ENCODE results near the gene PLCL2. TPM values are rescaled to one million over a fixed set of nuclear protein-coding genes. Genes with fewer than 3 reads are reported as not detected.

PLCL2 gene
- total and polyA plus RNA-seq, 2 experiments from 2014 or later, result 1.6 to 9.7 TPM

DNA sequence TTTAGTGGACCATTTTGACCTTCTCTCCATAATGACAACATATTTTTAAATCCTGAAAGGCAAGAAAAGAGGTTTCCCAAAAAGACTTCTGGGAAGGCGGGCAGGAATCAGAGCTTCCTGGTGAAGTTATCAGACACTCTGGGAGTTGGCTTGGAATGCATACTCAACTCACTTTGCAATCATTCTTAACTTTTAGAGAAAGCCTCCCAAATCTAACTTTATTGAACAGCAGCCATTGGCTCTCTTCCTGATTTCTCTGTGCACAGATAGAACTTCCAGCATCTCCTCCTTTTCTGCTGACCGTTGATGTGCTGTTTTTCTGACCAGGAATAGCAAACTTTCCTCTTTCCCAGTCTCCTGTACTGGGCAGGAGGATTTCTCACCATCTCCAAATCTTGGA is 44.6 kb downstream of the PLCL2 start (continued):
- TF ChIP-seq, protein P1, sequence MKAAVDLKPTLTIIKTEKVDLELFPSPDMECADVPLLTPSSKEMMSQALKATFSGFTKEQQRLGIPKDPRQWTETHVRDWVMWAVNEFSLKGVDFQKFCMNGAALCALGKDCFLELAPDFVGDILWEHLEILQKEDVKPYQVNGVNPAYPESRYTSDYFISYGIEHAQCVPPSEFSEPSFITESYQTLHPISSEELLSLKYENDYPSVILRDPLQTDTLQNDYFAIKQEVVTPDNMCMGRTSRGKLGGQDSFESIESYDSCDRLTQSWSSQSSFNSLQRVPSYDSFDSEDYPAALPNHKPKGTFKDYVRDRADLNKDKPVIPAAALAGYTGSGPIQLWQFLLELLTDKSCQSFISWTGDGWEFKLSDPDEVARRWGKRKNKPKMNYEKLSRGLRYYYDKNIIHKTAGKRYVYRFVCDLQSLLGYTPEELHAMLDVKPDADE (IDR thresholded peaks at IDR 0.05), result no peak
- no peak for TF ChIP-seq EZH2 (IDR thresholded peaks at IDR 0.05; ENCODE audit: low read depth, unreplicated experiment)

DNA sequence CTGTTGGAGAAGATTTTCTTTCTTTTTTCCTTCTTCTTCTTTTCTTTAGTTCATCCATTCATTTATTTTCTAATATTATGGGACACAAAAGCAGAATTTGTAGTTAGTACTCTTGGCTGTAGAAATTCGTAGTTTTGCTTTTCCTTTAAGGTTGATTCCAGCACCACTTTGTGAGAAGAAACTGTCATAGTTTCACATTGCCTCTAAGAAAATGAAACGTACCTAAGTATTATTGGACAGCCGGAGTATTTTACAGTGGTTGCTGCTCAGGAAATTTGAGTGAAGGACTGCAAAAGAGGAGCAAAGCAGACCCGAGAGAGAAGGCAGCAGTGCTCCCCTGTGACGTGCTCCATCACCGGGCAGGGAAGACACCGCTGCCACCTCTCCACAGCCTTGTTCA is 48.1 kb downstream of the PLCL2 start:
- Mint-ChIP-seq H3K27me3 (ENCODE audit: insufficient read depth, low read depth, poor library complexity) (no peaks in the 10 kb centered on the region), H3K4me3 (no peak overlapping the region), H3K9me3 (no peaks in the 10 kb centered on the region), H3K27ac (no peak overlapping the region), H3K36me3 (ENCODE audit: low read depth) (no peaks in the 10 kb centered on the region), H3K4me1 (peaks cover 19% of the 10 kb centered on the region)
- Histone ChIP-seq H3K36me3 (ENCODE audit: insufficient read depth) (no peaks in the 10 kb centered on the region), H3K79me2 (replicated peaks; ENCODE audit: insufficient read depth) (no peaks in the 10 kb centered on the region), H3K27ac (ENCODE audit: low read depth) (no peak overlapping the region), H2AFZ (no peak overlapping the region), H3K4me2 (no peak overlapping the region), H3K9me2 (ENCODE audit: insufficient read depth) (no peaks in the 10 kb centered on the region), H3F3A (replicated peaks; ENCODE audit: low read depth) (no peaks in the 10 kb centered on the region), H3K4me1 (ENCODE audit: insufficient read depth) (peaks cover 26% of the 10 kb centered on the region; the same call in 1 of the 2 replicates), H4K20me1 (replicated peaks; ENCODE audit: insufficient read depth) (no peaks in the 10 kb centered on the region), H3K27me3 (ENCODE audit: insufficient read depth) (no peaks in the 10 kb centered on the region), H3K4me3 (no peak overlapping the region)
- DNase-seq (ENCODE audit: low spot score), result no peak
- no peak for ATAC-seq
- TF ChIP-seq ZNF331 (CRISPR knock-in tag; IDR thresholded peaks at IDR 0.05; ENCODE audit: low read depth), result no peak
- TF ChIP-seq, protein P2, sequence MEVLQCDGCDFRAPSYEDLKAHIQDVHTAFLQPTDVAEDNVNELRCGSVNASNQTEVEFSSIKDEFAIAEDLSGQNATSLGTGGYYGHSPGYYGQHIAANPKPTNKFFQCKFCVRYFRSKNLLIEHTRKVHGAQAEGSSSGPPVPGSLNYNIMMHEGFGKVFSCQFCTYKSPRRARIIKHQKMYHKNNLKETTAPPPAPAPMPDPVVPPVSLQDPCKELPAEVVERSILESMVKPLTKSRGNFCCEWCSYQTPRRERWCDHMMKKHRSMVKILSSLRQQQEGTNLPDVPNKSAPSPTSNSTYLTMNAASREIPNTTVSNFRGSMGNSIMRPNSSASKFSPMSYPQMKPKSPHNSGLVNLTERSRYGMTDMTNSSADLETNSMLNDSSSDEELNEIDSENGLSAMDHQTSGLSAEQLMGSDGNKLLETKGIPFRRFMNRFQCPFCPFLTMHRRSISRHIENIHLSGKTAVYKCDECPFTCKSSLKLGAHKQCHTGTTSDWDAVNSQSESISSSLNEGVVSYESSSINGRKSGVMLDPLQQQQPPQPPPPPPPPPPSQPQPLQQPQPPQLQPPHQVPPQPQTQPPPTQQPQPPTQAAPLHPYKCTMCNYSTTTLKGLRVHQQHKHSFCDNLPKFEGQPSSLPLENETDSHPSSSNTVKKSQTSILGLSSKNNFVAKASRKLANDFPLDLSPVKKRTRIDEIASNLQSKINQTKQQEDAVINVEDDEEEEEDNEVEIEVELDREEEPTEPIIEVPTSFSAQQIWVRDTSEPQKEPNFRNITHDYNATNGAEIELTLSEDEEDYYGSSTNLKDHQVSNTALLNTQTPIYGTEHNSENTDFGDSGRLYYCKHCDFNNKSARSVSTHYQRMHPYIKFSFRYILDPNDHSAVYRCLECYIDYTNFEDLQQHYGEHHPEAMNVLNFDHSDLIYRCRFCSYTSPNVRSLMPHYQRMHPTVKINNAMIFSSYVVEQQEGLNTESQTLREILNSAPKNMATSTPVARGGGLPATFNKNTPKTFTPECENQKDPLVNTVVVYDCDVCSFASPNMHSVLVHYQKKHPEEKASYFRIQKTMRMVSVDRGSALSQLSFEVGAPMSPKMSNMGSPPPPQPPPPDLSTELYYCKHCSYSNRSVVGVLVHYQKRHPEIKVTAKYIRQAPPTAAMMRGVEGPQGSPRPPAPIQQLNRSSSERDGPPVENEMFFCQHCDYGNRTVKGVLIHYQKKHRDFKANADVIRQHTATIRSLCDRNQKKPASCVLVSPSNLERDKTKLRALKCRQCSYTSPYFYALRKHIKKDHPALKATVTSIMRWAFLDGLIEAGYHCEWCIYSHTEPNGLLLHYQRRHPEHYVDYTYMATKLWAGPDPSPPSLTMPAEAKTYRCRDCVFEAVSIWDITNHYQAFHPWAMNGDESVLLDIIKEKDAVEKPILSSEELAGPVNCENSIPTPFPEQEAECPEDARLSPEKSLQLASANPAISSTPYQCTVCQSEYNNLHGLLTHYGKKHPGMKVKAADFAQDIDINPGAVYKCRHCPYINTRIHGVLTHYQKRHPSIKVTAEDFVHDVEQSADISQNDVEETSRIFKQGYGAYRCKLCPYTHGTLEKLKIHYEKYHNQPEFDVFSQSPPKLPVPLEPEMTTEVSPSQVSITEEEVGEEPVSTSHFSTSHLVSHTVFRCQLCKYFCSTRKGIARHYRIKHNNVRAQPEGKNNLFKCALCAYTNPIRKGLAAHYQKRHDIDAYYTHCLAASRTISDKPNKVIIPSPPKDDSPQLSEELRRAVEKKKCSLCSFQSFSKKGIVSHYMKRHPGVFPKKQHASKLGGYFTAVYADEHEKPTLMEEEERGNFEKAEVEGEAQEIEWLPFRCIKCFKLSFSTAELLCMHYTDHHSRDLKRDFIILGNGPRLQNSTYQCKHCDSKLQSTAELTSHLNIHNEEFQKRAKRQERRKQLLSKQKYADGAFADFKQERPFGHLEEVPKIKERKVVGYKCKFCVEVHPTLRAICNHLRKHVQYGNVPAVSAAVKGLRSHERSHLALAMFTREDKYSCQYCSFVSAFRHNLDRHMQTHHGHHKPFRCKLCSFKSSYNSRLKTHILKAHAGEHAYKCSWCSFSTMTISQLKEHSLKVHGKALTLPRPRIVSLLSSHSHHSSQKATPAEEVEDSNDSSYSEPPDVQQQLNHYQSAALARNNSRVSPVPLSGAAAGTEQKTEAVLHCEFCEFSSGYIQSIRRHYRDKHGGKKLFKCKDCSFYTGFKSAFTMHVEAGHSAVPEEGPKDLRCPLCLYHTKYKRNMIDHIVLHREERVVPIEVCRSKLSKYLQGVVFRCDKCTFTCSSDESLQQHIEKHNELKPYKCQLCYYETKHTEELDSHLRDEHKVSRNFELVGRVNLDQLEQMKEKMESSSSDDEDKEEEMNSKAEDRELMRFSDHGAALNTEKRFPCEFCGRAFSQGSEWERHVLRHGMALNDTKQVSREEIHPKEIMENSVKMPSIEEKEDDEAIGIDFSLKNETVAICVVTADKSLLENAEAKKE (CRISPR knock-in tag; IDR thresholded peaks at IDR 0.05), result no peak
- TF ChIP-seq, protein P3, sequence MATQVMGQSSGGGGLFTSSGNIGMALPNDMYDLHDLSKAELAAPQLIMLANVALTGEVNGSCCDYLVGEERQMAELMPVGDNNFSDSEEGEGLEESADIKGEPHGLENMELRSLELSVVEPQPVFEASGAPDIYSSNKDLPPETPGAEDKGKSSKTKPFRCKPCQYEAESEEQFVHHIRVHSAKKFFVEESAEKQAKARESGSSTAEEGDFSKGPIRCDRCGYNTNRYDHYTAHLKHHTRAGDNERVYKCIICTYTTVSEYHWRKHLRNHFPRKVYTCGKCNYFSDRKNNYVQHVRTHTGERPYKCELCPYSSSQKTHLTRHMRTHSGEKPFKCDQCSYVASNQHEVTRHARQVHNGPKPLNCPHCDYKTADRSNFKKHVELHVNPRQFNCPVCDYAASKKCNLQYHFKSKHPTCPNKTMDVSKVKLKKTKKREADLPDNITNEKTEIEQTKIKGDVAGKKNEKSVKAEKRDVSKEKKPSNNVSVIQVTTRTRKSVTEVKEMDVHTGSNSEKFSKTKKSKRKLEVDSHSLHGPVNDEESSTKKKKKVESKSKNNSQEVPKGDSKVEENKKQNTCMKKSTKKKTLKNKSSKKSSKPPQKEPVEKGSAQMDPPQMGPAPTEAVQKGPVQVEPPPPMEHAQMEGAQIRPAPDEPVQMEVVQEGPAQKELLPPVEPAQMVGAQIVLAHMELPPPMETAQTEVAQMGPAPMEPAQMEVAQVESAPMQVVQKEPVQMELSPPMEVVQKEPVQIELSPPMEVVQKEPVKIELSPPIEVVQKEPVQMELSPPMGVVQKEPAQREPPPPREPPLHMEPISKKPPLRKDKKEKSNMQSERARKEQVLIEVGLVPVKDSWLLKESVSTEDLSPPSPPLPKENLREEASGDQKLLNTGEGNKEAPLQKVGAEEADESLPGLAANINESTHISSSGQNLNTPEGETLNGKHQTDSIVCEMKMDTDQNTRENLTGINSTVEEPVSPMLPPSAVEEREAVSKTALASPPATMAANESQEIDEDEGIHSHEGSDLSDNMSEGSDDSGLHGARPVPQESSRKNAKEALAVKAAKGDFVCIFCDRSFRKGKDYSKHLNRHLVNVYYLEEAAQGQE (IDR thresholded peaks at IDR 0.05; ENCODE audit: unreplicated experiment), result no peak

Measured in GM23338 (cell line).